Muscle of back (tissue), 11 donors: ENCODE results near the gene VPS26A. TPM values are rescaled to one million over a fixed set of nuclear protein-coding genes. Genes with fewer than 3 reads are reported as not detected.
"Not testable (repeated sequence)": the region's sequence is repeated elsewhere in the genome, so short reads cannot be mapped to it uniquely, and the experiment has no call there.

Experiments
- DNase-seq, 3 donors: peaks; one replicate each; pipeline versions ENCODE4 v3.0.0 to v3.0.0-alpha.2; 2013
- polyA plus RNA-seq, 10 donors: library from polyadenylated mRNA; unstranded; fragments of 120-200 nt; gene quantifications; one replicate each; pipeline ENCODE4 v1.2.1, GENCODE V29; 2013; ENCODE audit not compliant: insufficient read length in 10 of 10

The VPS26A gene
- polyA plus RNA-seq, 10 donors, result 35.0 to 54.7 (median 44.0) TPM

DNA sequence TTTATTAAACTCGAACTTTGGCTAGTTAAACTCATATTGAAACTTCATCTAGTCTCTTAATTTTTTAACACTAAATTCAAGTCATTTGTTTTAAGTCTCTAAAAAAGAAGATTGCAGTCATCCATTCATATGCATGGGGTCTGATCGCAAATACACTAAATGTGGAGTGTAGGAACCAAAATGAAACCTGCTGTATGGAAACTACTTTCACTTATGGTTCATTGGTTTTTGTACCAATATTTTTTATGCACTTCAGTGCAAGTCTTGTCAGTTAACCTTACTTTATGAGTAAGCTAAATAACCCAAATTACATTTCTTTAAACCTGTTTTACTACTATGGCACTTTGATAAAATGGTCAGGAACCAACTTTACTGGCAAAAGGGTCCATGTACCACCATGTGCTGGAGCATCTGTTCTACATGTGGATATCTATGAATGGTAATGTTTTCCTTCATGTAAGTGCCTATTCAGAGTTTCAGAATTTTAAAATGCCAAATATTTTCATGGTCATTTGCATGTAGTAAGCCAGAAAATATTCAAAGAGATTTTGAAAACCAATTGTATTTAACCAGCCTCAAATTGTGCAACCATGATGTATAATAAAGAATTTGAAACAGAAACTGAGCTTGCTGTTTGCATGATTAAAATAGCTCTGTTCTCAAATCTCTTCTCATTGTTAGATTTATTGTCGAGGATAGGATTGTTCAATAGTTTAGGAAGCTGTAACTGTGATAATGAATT lies 48.4 kb downstream of the VPS26A start:
- no peak for DNase-seq

DNA sequence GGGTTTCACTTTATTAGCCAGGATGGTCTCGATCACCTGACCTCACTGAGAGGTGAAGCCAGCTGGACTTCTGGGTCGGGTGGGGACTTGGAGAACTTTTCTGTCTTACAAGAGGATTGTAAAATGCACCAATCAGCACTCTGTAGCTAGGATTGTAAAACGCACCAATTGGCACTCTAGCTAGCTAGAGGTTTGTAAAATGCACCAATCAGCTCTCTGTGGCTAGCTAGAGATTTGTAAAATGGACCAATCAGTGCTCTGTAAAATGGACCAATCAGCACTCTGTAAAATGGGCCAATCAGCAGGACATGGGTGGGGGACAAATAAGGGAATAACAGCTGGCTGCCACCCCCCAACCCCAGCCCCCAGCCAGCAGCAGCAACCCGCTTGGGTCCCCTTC lies 51.3 kb downstream of the VPS26A start:
- DNase-seq, result not testable (repeated sequence)

- DNase-seq, result no peak
Observed at GRCh38 chr10:69176823-69177222, 52.8 kb downstream of the VPS26A start.

GRCh38 chr10:69179089-69179742 lies 55.2 kb downstream of the VPS26A start:
- DNase-seq, result no peak

- peak; percentile 95 to 98 (median 97) for DNase-seq
Observed at GRCh38 chr10:69179743-69180524, 56.0 kb downstream of the VPS26A start, which contains the start of gene SUPV3L1. SUPV3L1 (plus strand) TSS chr10:69180234; CDS start chr10:69180292, 58 bp downstream.

GRCh38 chr10:69180525-69181204 lies 56.7 kb downstream of the VPS26A start:
- peak in 1 of 3 donors; percentile 0 for DNase-seq

DNA sequence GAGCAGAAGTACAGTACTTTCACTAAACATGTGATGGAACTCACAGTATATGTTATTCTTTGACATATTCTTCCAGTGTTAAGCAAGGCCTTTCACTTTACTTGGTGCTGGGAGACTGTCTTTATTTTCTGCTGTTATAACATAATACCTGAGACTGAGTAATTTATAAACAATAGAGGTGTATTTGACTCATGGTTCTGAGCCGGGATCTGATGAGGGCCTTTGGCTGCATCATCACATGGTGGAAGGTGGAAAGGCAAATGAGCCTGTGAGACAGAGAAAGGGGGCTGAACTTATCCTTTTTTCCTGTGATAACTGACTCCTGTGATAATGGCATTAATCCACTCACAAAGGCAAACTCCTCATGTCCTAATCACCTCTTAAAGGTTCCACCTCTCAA lies 57.5 kb downstream of the VPS26A start:
- DNase-seq, result no peak

- no peak for DNase-seq
Observed at GRCh38 chr10:69182005-69182404, 58.0 kb downstream of the VPS26A start.

GRCh38 chr10:69186524-69186923 lies 62.5 kb downstream of the VPS26A start:
- DNase-seq, result no peak

DNA sequence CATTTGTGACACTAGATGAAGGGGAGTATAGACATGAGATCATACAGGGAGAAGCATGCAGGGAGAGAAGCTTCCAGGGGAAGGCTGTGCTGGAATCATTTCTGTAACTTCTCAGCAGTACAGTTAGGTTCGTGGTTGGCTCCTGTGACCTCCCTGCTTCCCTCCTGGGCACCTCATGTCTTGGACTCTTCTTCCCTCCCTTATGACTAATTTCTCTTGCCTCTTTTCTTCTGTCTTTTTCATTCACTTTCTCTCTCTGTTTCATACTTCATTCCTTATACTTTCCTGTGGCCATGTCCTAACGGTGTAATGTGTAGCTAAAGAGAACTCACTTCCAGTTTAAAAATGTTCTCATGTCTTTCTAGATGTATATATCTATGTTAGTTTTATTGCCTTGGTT lies 77.1 kb downstream of the VPS26A start:
- DNase-seq, result no peak

- no peak for DNase-seq
Observed at GRCh38 chr10:69202332-69202731, 78.4 kb downstream of the VPS26A start.

DNA sequence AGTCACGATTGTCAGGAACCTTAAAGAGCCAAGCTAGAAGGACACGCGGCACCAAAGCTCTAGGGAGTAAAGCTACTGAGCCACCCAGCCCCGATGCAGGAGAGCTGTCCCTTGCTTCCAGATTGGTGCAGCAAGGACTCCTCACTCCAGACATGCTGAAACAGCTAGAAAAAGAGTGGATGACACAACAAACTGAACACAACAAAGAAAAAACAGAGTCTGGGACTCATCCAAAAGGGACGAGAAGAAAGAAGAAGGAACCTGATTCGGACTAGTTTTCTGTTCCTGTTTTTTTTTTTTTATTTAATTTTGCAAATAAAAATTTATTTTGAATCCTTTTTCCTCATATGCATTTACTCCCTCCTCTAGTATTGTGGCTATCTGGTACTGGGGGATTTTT lies 84.8 kb downstream of the VPS26A start:
- DNase-seq, result no peak

- DNase-seq, result no peak
Observed at GRCh38 chr10:69209787-69210484, 86.0 kb downstream of the VPS26A start.

GRCh38 chr10:69211104-69211503 lies 87.1 kb downstream of the VPS26A start:
- no peak for DNase-seq

- no peak for DNase-seq
Observed at GRCh38 chr10:69211524-69211923, 87.5 kb downstream of the VPS26A start.

- no peak for DNase-seq
Observed at GRCh38 chr10:69213591-69214311, 89.8 kb downstream of the VPS26A start.

- DNase-seq, result no peak
Observed at GRCh38 chr10:69214666-69215131, 90.7 kb downstream of the VPS26A start.

GRCh38 chr10:69215405-69216171 lies 91.6 kb downstream of the VPS26A start:
- no peak for DNase-seq

DNA sequence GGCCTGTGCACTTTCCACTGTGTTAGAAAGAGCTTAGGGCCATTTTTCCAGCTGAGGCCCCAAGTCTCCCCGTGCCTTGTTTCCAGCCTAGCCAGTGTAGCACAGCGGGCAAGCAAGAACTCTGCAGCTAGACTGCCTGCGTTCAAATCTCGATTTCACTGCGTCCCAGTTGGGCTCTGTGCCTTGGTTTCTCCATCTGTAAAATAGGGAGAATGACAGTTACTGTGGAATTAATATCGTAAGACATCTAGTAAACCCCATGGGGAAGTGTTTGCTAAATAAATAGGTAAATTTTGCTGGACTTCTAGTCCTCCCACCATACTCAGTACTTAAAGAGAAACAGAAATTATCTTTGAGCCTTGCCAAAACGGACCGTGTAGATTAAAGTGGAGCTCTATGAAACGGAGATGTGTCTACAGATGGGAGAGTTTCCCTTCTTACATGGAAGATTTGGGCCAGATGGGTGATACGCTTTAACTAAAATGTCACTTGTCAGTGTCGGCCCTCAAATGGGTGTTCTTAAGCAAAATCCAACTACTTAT lies 92.7 kb downstream of the VPS26A start:
- DNase-seq, result no peak
